IMR-90 (cell line): ENCODE results near the gene GUCY2D. TPM values are rescaled to one million over a fixed set of nuclear protein-coding genes. Genes with fewer than 3 reads are reported as not detected.

Source experiments
- ATAC-seq: fragments of 200-7000 bp; cut with Tn5 transposase; 2 replicates; pipeline ENCODE4 v1.9.1; 2020; ENCODE audit warnings: low read depth, mild to moderate bottlenecking, moderate library complexity
- BruUV-seq: library from RNA; stranded (reverse); fragments of 400-500 nt; replicated peaks from 2 replicates; lab custom pipeline; 2021; lab: Mats Ljungman, UMichigan
- CTCF ChIA-PET: fragments of 300-600 bp; formaldehyde crosslinking; extraction: SDS; loops from one replicate; lab custom pipeline; 2021; ENCODE audit warnings: antibody characterized with exemption; lab: Yijun Ruan, JAX
- POLR2A ChIA-PET: fragments of 300-600 bp; sonication (Branson Sonifier 250); formaldehyde crosslinking; loops from one replicate; lab custom pipeline; 2022; ENCODE audit warnings: antibody characterized with exemption; ENCODE audit not compliant: unreplicated experiment; lab: Charles Lee
- DNase-seq: peaks from one replicate; pipeline ENCODE4 v3.0.0; 2013
- H2AFZ ChIP-seq: replicated peaks from 2 replicates; pipeline ENCODE3; 2013; ENCODE audit warnings: low read length, mild to moderate bottlenecking; ENCODE audit not compliant: poor library complexity
- H2AK5ac ChIP-seq: 2 replicates; pipeline ENCODE4 v1.6.1; 2013; ENCODE audit warnings: low read depth, low read length, inconsistent platforms
- H2AK9ac ChIP-seq: replicated peaks from 2 replicates; pipeline ENCODE3; 2013; ENCODE audit warnings: mild to moderate bottlenecking, low read depth, low read length, moderate library complexity; ENCODE audit not compliant: poor library complexity
- H2BK120ac ChIP-seq: 2 replicates; pipeline ENCODE4 v1.6.1; 2013; ENCODE audit warnings: low read depth, low read length, inconsistent platforms
- H2BK15ac ChIP-seq: 3 replicates; pipeline ENCODE4 v1.6.1; 2013; ENCODE audit warnings: low read depth, low read length, inconsistent platforms
- H2BK20ac ChIP-seq: 2 replicates; pipeline ENCODE4 v1.6.1; 2013; ENCODE audit warnings: low read depth, mild to moderate bottlenecking, inconsistent platforms, low read length, moderate library complexity
- H2BK5ac ChIP-seq: 2 replicates; pipeline ENCODE4 v1.6.1; 2013; ENCODE audit warnings: mild to moderate bottlenecking, low read depth, low read length, inconsistent platforms; ENCODE audit not compliant: poor library complexity, severe bottlenecking
- H3K14ac ChIP-seq: replicated peaks from 2 replicates; pipeline ENCODE4 v1.6.1; 2013; ENCODE audit warnings: low read depth, low read length, inconsistent platforms
- H3K18ac ChIP-seq: 2 replicates; pipeline ENCODE4 v1.6.1; 2013; ENCODE audit warnings: low read depth, low read length, control low read depth
- H3K23ac ChIP-seq: 2 replicates; pipeline ENCODE4 v1.6.1; 2013; ENCODE audit warnings: low read depth, low read length, inconsistent platforms
- H3K27ac ChIP-seq: 2 replicates; pipeline ENCODE4 v1.5.1; 2013; ENCODE audit warnings: mild to moderate bottlenecking, control low read depth, low read length; ENCODE audit not compliant: insufficient read depth
- H3K27me3 ChIP-seq: 2 replicates; pipeline ENCODE4 v1.6.1; 2013; ENCODE audit warnings: low read length; ENCODE audit not compliant: control insufficient read depth, insufficient read depth
- H3K36me3 ChIP-seq: 2 replicates; pipeline ENCODE4 v1.6.1; 2013; ENCODE audit warnings: low read length, mixed read lengths; ENCODE audit not compliant: control insufficient read depth, insufficient read depth
- H3K4ac ChIP-seq: 2 replicates; pipeline ENCODE4 v1.6.1; 2013; ENCODE audit warnings: low read depth, low read length, inconsistent platforms
- H3K4me1 ChIP-seq: 2 replicates; pipeline ENCODE4 v1.6.1; 2013; ENCODE audit warnings: low read length, mixed read lengths; ENCODE audit not compliant: control insufficient read depth, insufficient read depth
- H3K4me2 ChIP-seq: 2 replicates; pipeline ENCODE4 v1.6.1; 2013; ENCODE audit warnings: low read depth, mild to moderate bottlenecking, control low read depth, low read length, moderate library complexity
- H3K4me3 ChIP-seq: 2 replicates; pipeline ENCODE4 v1.5.1; 2013; ENCODE audit warnings: low read depth, mild to moderate bottlenecking, control low read depth, low read length, moderate library complexity; ENCODE audit not compliant: insufficient read depth
- H3K56ac ChIP-seq: 2 replicates; pipeline ENCODE4 v1.6.1; 2013; ENCODE audit warnings: low read length, inconsistent platforms; ENCODE audit not compliant: insufficient read depth; ENCODE audit errors: extremely low read depth
- H3K79me1 ChIP-seq, 2 experiments: 2 replicates each; pipeline ENCODE4 v1.6.1; 2013; ENCODE audit warnings: low read length in 2 of 2, inconsistent platforms in 1 of 2, low read depth in 1 of 2
- H3K9ac ChIP-seq: 2 replicates; pipeline ENCODE4 v1.6.1; 2013; ENCODE audit warnings: low read depth, low read length, control low read depth
- H3K9me1 ChIP-seq: 2 replicates; pipeline ENCODE4 v1.6.1; 2013; ENCODE audit warnings: low read length, inconsistent platforms; ENCODE audit not compliant: insufficient read depth
- H3K9me3 ChIP-seq: 2 replicates; pipeline ENCODE4 v1.6.1; 2013; ENCODE audit warnings: low read length; ENCODE audit not compliant: control insufficient read depth, insufficient read depth
- H4K20me1 ChIP-seq: 2 replicates; pipeline ENCODE4 v1.6.1; 2013; ENCODE audit warnings: low read length, inconsistent platforms; ENCODE audit not compliant: insufficient read depth
- H4K5ac ChIP-seq: 2 replicates; pipeline ENCODE4 v1.6.1; 2013; ENCODE audit warnings: mild to moderate bottlenecking, low read depth, low read length, control low read depth
- H4K8ac ChIP-seq, 2 experiments: 2 replicates each; pipeline ENCODE4 v1.6.1; 2013; ENCODE audit warnings: low read depth in 2 of 2, low read length in 2 of 2, control low read depth in 1 of 2, inconsistent platforms in 1 of 2
- H4K91ac ChIP-seq: 2 replicates; pipeline ENCODE4 v1.6.1; 2013; ENCODE audit warnings: low read depth, low read length, inconsistent platforms; ENCODE audit not compliant: insufficient read depth
- BHLHE40 ChIP-seq: fragments of 150-350 bp; IDR thresholded peaks from 2 replicates; pipeline ENCODE4 v1.6.1; 2016; ENCODE audit warnings: mild to moderate bottlenecking, low read depth, low read length
- CEBPB ChIP-seq: IDR thresholded peaks from 2 replicates; pipeline ENCODE4 v1.6.1; 2012; ENCODE audit warnings: low read depth, low read length, improper control_type of control experiment
- CHD1 ChIP-seq: IDR thresholded peaks from 2 replicates; pipeline ENCODE4 v1.6.1; 2012; ENCODE audit warnings: low read depth, low read length, improper control_type of control experiment
- FOS ChIP-seq: fragments of 150-350 bp; IDR thresholded peaks from 2 replicates; pipeline ENCODE4 v1.6.1; 2016; ENCODE audit warnings: low read depth, low read length
- MAFK ChIP-seq: IDR thresholded peaks from 2 replicates; pipeline ENCODE4 v1.6.1; 2012; ENCODE audit warnings: low read depth, low read length, improper control_type of control experiment
- MAZ ChIP-seq: IDR thresholded peaks from 2 replicates; pipeline ENCODE4 v1.6.1; 2012; ENCODE audit warnings: low read depth, mild to moderate bottlenecking, low read length, improper control_type of control experiment, moderate library complexity, borderline replicate concordance
- MXI1 ChIP-seq: IDR thresholded peaks from 2 replicates; pipeline ENCODE4 v1.6.1; 2012; ENCODE audit warnings: low read depth, mild to moderate bottlenecking, low read length, moderate library complexity, borderline replicate concordance
- NFE2L2 ChIP-seq: fragments of 150-350 bp; IDR thresholded peaks from 2 replicates; pipeline ENCODE4 v1.6.1; 2016; ENCODE audit warnings: low read depth, mild to moderate bottlenecking, low read length
- POLR2A ChIP-seq: IDR thresholded peaks from 2 replicates; pipeline ENCODE4 v1.6.1; 2012; ENCODE audit warnings: mild to moderate bottlenecking, low read depth, low read length
- RAD21 ChIP-seq: IDR thresholded peaks from 2 replicates; pipeline ENCODE4 v1.6.1; 2012; ENCODE audit warnings: low read length, improper control_type of control experiment
- RCOR1 ChIP-seq: IDR thresholded peaks from 2 replicates; pipeline ENCODE4 v1.6.1; 2012; ENCODE audit warnings: mild to moderate bottlenecking, low read length, improper control_type of control experiment; ENCODE audit not compliant: insufficient replicate concordance
- RFX5 ChIP-seq: IDR thresholded peaks from 2 replicates; pipeline ENCODE4 v1.8.0; 2012; ENCODE audit warnings: low read depth, mild to moderate bottlenecking, low read length, moderate library complexity
- SMC3 ChIP-seq: fragments of 150-350 bp; IDR thresholded peaks from 2 replicates; pipeline ENCODE4 v1.6.1; 2016; ENCODE audit warnings: low read depth, mild to moderate bottlenecking, antibody characterized with exemption, low read length, moderate library complexity
- WGBS, 2 experiments: methylation state at CpG; one replicate each; pipeline versions ENCODE4 v1.1.5 to v1.1.7; 2013; ENCODE audit warnings: missing lambda C conversion rate in 2 of 2; ENCODE audit not compliant: insufficient read length in 1 of 2; ENCODE audit errors: extremely low coverage in 2 of 2; 5-methylcytosine and 5-hydroxymethylcytosine counted together
- dilution Hi-C: fragments of 300-500 bp; cut with HindIII; formaldehyde crosslinking; loops from one replicate; pipeline ENCODE4 v1.14.3; 2018; ENCODE audit warnings: low sequenced_read_pairs; ENCODE audit not compliant: unreplicated experiment
- in situ Hi-C: fragments of 300-500 bp; cut with MboI; formaldehyde crosslinking; loops from 3 replicates; pipeline ENCODE4 v1.14.3; 2019; ENCODE audit warnings: low sequenced_read_pairs, inconsistent platforms, mixed read lengths
- intact Hi-C: fragments of 100-400 bp; cut with micrococcal nuclease; formaldehyde crosslinking; loops from 2 replicates; pipeline ENCODE4 v1.10.0; 2022
- polyA plus RNA-seq, 3 experiments: library from polyadenylated mRNA; depleted of rRNA; stranded (reverse); fragments of >200 nt; gene quantifications; 2 replicates each; pipeline ENCODE4 v1.2.3, GENCODE V29; 2012; ENCODE audit warnings: low replicate concordance in 1 of 3
- total RNA-seq: library from RNA; depleted of rRNA; stranded (reverse); fragments of >200 nt; gene quantifications from 2 replicates; pipeline ENCODE4 v1.2.3, GENCODE V29; 2012
- TF ChIP-seq, protein P1 (sequence below): conservative IDR thresholded peaks from 2 replicates; pipeline ENCODE4 v1.5.1; 2012; ENCODE audit warnings: mild to moderate bottlenecking, low read depth, low read length, improper control_type of control experiment
- TF ChIP-seq, protein P2 (sequence below): fragments of 150-350 bp; IDR thresholded peaks from 2 replicates; pipeline ENCODE4 v1.6.1; 2016; ENCODE audit warnings: low read depth, mild to moderate bottlenecking, low read length, moderate library complexity, borderline replicate concordance
- TF ChIP-seq, protein P3 (sequence below): fragments of 150-350 bp; IDR thresholded peaks from 2 replicates; pipeline ENCODE4 v1.6.1; 2017; ENCODE audit warnings: mild to moderate bottlenecking, antibody characterized with exemption, low read length, low read depth

GUCY2D gene
- total and polyA plus RNA-seq, 2 of the 4 experiments (the other 2 are of a cell fraction) = 0.03 TPM; not detected in 1

DNA sequence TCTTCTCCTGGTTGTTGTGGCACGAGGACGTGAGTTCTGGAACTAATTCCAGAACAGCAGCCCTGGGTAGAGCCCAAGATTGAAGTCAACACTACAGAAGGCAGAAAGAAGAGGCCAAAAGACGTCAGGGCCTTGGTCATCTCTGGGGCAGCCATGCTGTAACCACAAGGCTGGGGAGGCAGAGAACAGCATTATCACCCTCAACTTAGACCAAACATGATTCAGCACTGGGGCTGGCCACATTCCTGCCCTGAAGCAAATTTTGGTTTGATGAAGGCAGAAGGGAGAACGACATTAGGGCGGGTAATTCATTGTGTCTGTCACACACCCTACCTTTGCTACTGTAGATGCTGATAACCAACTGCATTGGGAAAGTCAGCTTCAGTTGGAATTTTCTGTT lies 26.7 kb downstream of the GUCY2D start:
- no peak for TF ChIP-seq BHLHE40
- TF ChIP-seq CEBPB = no peak
- no peak for TF ChIP-seq NFE2L2
- TF ChIP-seq MXI1 = no peak
- no peak for TF ChIP-seq RAD21
- no peak for TF ChIP-seq FOS
- TF ChIP-seq, protein P1, sequence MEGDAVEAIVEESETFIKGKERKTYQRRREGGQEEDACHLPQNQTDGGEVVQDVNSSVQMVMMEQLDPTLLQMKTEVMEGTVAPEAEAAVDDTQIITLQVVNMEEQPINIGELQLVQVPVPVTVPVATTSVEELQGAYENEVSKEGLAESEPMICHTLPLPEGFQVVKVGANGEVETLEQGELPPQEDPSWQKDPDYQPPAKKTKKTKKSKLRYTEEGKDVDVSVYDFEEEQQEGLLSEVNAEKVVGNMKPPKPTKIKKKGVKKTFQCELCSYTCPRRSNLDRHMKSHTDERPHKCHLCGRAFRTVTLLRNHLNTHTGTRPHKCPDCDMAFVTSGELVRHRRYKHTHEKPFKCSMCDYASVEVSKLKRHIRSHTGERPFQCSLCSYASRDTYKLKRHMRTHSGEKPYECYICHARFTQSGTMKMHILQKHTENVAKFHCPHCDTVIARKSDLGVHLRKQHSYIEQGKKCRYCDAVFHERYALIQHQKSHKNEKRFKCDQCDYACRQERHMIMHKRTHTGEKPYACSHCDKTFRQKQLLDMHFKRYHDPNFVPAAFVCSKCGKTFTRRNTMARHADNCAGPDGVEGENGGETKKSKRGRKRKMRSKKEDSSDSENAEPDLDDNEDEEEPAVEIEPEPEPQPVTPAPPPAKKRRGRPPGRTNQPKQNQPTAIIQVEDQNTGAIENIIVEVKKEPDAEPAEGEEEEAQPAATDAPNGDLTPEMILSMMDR = no peak
- TF ChIP-seq, protein P2, sequence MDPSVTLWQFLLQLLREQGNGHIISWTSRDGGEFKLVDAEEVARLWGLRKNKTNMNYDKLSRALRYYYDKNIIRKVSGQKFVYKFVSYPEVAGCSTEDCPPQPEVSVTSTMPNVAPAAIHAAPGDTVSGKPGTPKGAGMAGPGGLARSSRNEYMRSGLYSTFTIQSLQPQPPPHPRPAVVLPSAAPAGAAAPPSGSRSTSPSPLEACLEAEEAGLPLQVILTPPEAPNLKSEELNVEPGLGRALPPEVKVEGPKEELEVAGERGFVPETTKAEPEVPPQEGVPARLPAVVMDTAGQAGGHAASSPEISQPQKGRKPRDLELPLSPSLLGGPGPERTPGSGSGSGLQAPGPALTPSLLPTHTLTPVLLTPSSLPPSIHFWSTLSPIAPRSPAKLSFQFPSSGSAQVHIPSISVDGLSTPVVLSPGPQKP = no peak
- TF ChIP-seq MAZ = no peak
- no peak for TF ChIP-seq POLR2A
- TF ChIP-seq RFX5 = no peak
- TF ChIP-seq SMC3 = no peak
- TF ChIP-seq MAFK = no peak
- no peak for TF ChIP-seq RCOR1
- TF ChIP-seq, protein P3, sequence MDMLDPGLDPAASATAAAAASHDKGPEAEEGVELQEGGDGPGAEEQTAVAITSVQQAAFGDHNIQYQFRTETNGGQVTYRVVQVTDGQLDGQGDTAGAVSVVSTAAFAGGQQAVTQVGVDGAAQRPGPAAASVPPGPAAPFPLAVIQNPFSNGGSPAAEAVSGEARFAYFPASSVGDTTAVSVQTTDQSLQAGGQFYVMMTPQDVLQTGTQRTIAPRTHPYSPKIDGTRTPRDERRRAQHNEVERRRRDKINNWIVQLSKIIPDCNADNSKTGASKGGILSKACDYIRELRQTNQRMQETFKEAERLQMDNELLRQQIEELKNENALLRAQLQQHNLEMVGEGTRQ = no peak
- no peak for TF ChIP-seq CHD1
- no peak overlapping the region for H3K14ac ChIP-seq
- no peak overlapping the region for H2BK5ac ChIP-seq
- H2AK9ac ChIP-seq = peak overlapping the region; percentile 66
- peak; percentile 42; the same call in 1 of the 2 replicates for ATAC-seq
- ChIA-PET CTCF (no interaction called here), POLR2A (no interaction called here)
- no peak overlapping the region for H4K8ac ChIP-seq
- intact Hi-C loops (no loop called here), dilution Hi-C loops (no loop called here), in situ Hi-C loops (no loop called here)
- H4K5ac ChIP-seq = no peak overlapping the region
- H3K27me3 ChIP-seq = peaks cover 46% of the 10 kb centered on the region
- no peak overlapping the region for H3K56ac ChIP-seq
- no peak overlapping the region for H3K9ac ChIP-seq
- no peaks in the 10 kb centered on the region; the same call in 1 of the 2 replicates for H4K20me1 ChIP-seq
- no peak overlapping the region for H3K4me3 ChIP-seq
- no peak overlapping the region for H4K91ac ChIP-seq
- DNase-seq = peak; percentile 20
- no peak overlapping the region for H3K18ac ChIP-seq
- H3K4ac ChIP-seq = no peak overlapping the region
- no peak overlapping the region for H2BK15ac ChIP-seq
- H3K36me3 ChIP-seq = no peaks in the 10 kb centered on the region
- H3K23ac ChIP-seq = no peak overlapping the region
- no peak overlapping the region for H3K27ac ChIP-seq
- 58% methylated on average over 2 of the region's 5 CpGs; no CpG with 5 or more reads in 1 of the 2 experiments for WGBS, 2 experiments
- no peaks in the 10 kb centered on the region for H3K79me1 ChIP-seq
- BruUV-seq = no TSS peak
- 0 out of 2 replicates have a peak, but pooled peaks cover 5% of the 10 kb centered on the region for H3K9me3 ChIP-seq
- no peak overlapping the region for H2AFZ ChIP-seq
- no peak overlapping the region for H2BK120ac ChIP-seq
- no peak overlapping the region for H2AK5ac ChIP-seq
- H3K4me1 ChIP-seq = peaks cover 2% of the 10 kb centered on the region; the same call in 1 of the 2 replicates
- H2BK20ac ChIP-seq = no peak overlapping the region
- no peak overlapping the region for H3K4me2 ChIP-seq
- no peaks in the 10 kb centered on the region for H3K9me1 ChIP-seq
